ENCODE measurements around the gene SEL1L3.

- no peak for TF ChIP-seq CTCF (conservative IDR thresholded peaks at IDR 0.05; ENCODE audit: low read length)
- TF ChIP-seq EZH2phosphoT487 (IDR thresholded peaks at IDR 0.05; ENCODE audit: borderline replicate concordance, low read depth, low read length): no peak
These were observed 6.0 kb downstream of the SEL1L3 start for GRCh38 chr4:25856756-25857155.

Measured in OCI-LY7 (cell line).